ENCODE measurements around the gene BAIAP2.

Gene BAIAP2

DNA sequence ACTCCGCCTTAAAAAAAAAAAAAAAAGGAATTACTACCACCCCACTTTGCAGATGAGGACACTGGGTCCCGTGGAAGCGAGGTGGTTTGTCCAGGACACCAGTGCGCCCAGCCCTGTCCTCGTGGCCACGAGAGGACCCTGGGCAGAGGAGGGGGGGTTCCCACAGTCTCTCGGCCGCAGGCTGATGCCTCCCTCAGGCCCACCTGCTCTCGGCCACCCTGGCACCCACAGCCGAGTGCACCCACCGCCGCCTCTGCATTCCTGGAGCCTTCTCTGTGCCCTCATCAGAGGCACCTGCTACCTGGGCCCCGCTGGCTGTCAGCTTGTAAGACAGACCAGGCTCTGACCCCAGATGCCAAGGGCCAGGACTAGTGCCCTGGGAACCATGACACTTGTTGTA, 102.3 kb downstream of the BAIAP2 start:
- Histone ChIP-seq H3K27me3 (no peaks in the 10 kb centered on the region), H3K36me3 (no peaks in the 10 kb centered on the region), H3K4me1 (no peaks in the 10 kb centered on the region), H3K9me3 (no peaks in the 10 kb centered on the region), H3K4me3 (ENCODE audit: low read depth, low read length) (no peak overlapping the region)
- no peak for DNase-seq
- TF ChIP-seq, protein P1, sequence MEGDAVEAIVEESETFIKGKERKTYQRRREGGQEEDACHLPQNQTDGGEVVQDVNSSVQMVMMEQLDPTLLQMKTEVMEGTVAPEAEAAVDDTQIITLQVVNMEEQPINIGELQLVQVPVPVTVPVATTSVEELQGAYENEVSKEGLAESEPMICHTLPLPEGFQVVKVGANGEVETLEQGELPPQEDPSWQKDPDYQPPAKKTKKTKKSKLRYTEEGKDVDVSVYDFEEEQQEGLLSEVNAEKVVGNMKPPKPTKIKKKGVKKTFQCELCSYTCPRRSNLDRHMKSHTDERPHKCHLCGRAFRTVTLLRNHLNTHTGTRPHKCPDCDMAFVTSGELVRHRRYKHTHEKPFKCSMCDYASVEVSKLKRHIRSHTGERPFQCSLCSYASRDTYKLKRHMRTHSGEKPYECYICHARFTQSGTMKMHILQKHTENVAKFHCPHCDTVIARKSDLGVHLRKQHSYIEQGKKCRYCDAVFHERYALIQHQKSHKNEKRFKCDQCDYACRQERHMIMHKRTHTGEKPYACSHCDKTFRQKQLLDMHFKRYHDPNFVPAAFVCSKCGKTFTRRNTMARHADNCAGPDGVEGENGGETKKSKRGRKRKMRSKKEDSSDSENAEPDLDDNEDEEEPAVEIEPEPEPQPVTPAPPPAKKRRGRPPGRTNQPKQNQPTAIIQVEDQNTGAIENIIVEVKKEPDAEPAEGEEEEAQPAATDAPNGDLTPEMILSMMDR (IDR thresholded peaks at IDR 0.05; ENCODE audit: low read depth, low read length) = no peak

DNA sequence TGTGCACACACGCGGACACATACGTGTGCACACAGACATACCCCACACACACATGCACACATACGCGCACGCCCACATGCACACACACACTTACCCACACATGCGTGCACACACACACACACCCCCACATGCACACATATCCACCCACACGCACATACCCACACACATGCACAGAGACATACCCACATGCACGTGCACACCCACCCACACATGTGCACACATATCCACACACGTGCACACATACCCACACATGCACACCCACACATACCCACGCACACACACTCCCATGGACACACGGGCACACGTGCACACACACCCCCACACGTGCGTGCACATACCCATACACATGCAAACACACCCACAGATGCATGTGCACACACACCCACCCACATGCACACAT, 103.1 kb downstream of the BAIAP2 start:
- no peaks in the 10 kb centered on the region; the same call in 1 of the 2 replicates for H3K4me1 ChIP-seq
- TF ChIP-seq, protein P1 (IDR thresholded peaks at IDR 0.05; ENCODE audit: low read depth, low read length) = no peak
- no peaks in the 10 kb centered on the region for H3K36me3 ChIP-seq
- H3K9me3 ChIP-seq = no peaks in the 10 kb centered on the region
- no peaks in the 10 kb centered on the region for H3K27me3 ChIP-seq
- H3K4me3 ChIP-seq (ENCODE audit: low read depth, low read length) = no peak overlapping the region
- no peak for DNase-seq

DNA sequence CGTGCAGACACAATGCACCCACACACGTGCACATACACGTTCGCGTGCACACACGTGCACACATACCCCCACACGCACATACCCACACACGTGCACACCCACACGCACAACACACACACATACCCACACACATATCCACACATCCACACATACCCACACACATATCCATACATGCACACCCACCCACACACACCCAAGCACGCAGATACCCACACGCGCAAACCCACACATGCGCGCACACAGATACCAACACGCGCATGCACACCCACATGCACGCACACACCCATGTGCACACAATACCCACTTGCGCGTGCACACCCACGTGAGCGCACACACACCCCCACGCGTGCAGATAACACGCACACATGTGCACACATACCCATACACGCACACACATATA, 103.5 kb downstream of the BAIAP2 start:
- Histone ChIP-seq H3K4me3 (ENCODE audit: low read depth, low read length) (no peak overlapping the region), H3K36me3 (no peaks in the 10 kb centered on the region), H3K27me3 (no peaks in the 10 kb centered on the region), H3K9me3 (no peaks in the 10 kb centered on the region), H3K4me1 (no peaks in the 10 kb centered on the region; the same call in 1 of the 2 replicates)
- TF ChIP-seq, protein P1 (IDR thresholded peaks at IDR 0.05; ENCODE audit: low read depth, low read length) = no peak
- no peak for DNase-seq

DNA sequence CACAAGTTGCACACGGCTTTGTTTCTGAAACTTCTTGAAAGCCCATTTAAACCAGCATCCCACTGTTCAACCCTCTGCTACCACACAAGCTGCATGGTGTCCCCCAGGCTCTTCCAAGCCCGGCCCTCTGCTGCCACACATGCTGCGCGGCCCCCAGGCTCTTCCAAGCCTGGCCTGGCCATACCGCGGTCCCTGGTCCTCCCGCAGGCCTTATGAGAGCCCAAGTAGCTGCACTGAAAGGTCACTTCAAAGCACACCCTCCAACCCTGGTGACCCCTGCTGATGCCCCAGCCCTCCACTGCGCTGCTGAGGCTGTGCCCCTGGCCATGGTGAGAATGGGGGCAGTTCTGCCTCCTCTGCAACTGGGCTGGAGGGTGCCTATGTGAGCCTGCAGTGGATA, 104.5 kb downstream of the BAIAP2 start:
- no peaks in the 10 kb centered on the region for H3K36me3 ChIP-seq
- no peaks in the 10 kb centered on the region for H3K27me3 ChIP-seq
- no peak for DNase-seq
- no peaks in the 10 kb centered on the region for H3K9me3 ChIP-seq
- TF ChIP-seq, protein P1 (IDR thresholded peaks at IDR 0.05; ENCODE audit: low read depth, low read length) = no peak
- no peak overlapping the region for H3K4me3 ChIP-seq (ENCODE audit: low read depth, low read length)
- H3K4me1 ChIP-seq = no peaks in the 10 kb centered on the region; the same call in 1 of the 2 replicates

DNA sequence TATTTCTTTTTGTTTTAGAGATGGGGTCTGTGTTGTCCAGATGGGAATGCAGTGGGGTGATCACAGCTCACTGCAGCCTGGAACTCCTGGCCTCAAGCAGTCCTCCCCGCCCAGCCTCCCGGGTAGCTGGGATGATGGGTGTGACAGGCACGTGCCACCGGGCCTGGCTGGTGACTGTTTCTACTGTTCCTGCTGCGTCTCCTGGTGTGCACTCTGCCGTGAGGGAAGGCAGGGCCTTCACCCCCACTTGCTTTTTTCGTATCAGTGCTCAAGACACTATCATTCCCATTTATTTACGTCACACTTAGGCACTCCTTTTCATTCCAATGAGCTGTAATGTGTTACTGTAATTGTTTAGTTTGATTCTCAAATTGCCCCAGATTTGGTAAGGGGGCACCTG, 105.1 kb downstream of the BAIAP2 start:
- H3K4me1 ChIP-seq = no peaks in the 10 kb centered on the region; the same call in 1 of the 2 replicates
- H3K9me3 ChIP-seq = no peaks in the 10 kb centered on the region
- H3K36me3 ChIP-seq = no peaks in the 10 kb centered on the region
- no peak for DNase-seq
- H3K27me3 ChIP-seq = no peaks in the 10 kb centered on the region
- TF ChIP-seq, protein P1 (IDR thresholded peaks at IDR 0.05; ENCODE audit: low read depth, low read length) = no peak
- no peak overlapping the region for H3K4me3 ChIP-seq (ENCODE audit: low read depth, low read length)

DNA sequence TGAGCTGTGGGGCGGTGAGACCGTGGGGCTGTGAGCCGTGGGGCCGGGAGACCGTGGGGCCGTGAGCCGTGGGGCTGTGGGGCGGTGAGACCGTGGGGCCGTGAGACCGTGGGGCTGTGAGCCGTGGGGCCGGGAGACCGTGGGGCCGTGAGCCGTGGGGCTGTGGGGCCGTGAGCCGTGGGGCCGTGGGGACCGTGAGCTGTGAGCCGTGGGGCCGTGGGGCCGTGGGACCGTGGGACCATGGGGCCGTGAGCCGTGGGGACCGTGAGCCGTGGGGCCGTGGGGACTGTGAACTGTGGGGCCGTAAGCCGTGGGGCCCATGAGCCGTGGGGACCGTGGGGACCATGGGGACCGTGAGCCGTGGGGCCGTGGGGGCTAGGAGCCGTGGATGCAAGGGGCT, 105.7 kb downstream of the BAIAP2 start:
- no peak for DNase-seq
- Histone ChIP-seq H3K4me3 (ENCODE audit: low read depth, low read length) (no peak overlapping the region), H3K36me3 (no peaks in the 10 kb centered on the region), H3K27me3 (no peaks in the 10 kb centered on the region), H3K4me1 (no peaks in the 10 kb centered on the region; the same call in 1 of the 2 replicates), H3K9me3 (no peaks in the 10 kb centered on the region)
- TF ChIP-seq, protein P1 (IDR thresholded peaks at IDR 0.05; ENCODE audit: low read depth, low read length) = no peak
